Natural killer cell (primary cell): ENCODE measurements around the gene AHSP. TPM values are rescaled to one million over a fixed set of nuclear protein-coding genes. Genes with fewer than 3 reads are reported as not detected.

ENCODE experiments used
- ATAC-seq, 3 donors: fragments of 150-1000 bp in 2 of 3; fragments of 200-7000 bp in 1 of 3; cut with Tn5 transposase; 1 replicate in 1 of 3; 2 replicates in 2 of 3; pipeline ENCODE4 v1.10.0; 2021; ENCODE audit warnings: mild to moderate bottlenecking in 2 of 3, moderate library complexity in 2 of 3
- DNase-seq, 2 donors: peaks; one replicate each; pipeline versions ENCODE4 v3.0.0 to v3.0.0-alpha.2; 2013 to 2021; ENCODE audit warnings: mixed read lengths in 1 of 2
- H3K27ac ChIP-seq: one replicate; pipeline ENCODE4 v1.5.1; 2013; ENCODE audit warnings: mild to moderate bottlenecking, low read length
- H3K27me3 ChIP-seq: one replicate; pipeline ENCODE4 v1.6.1; 2013; ENCODE audit warnings: low read length; ENCODE audit not compliant: control insufficient read depth, insufficient read depth
- H3K36me3 ChIP-seq: one replicate; pipeline ENCODE4 v1.6.1; 2013; ENCODE audit warnings: low read length; ENCODE audit not compliant: control insufficient read depth, insufficient read depth
- H3K4me1 ChIP-seq: one replicate; pipeline ENCODE4 v1.6.1; 2013; ENCODE audit warnings: low read length; ENCODE audit not compliant: control insufficient read depth, insufficient read depth
- H3K4me3 ChIP-seq: one replicate; pipeline ENCODE4 v1.5.1; 2013; ENCODE audit warnings: low read length
- H3K9me3 ChIP-seq: one replicate; pipeline ENCODE4 v1.6.1; 2013; ENCODE audit warnings: low read length; ENCODE audit not compliant: control insufficient read depth, insufficient read depth
- H3K27ac Mint-ChIP-seq, 2 donors: one replicate each; pipeline ENCODE4 v1.8.0; 2022; ENCODE audit warnings: mild to moderate bottlenecking in 2 of 2, mixed read lengths in 2 of 2, moderate library complexity in 1 of 2
- H3K27me3 Mint-ChIP-seq, 2 donors: one replicate each; pipeline ENCODE4 v1.8.0; 2022; ENCODE audit warnings: low read depth in 2 of 2, mixed read lengths in 2 of 2
- H3K36me3 Mint-ChIP-seq: one replicate; pipeline ENCODE4 v1.8.0; 2022; ENCODE audit warnings: mixed read lengths
- H3K4me1 Mint-ChIP-seq, 2 donors: one replicate each; pipeline ENCODE4 v1.8.0; 2022; ENCODE audit warnings: mixed read lengths in 2 of 2
- H3K4me3 Mint-ChIP-seq: one replicate; pipeline ENCODE4 v1.8.0; 2022; ENCODE audit warnings: mild to moderate bottlenecking, moderate library complexity, mixed read lengths
- H3K9me3 Mint-ChIP-seq, 2 donors: one replicate each; pipeline ENCODE4 v1.8.0; 2022; ENCODE audit warnings: mixed read lengths in 2 of 2
- CTCF ChIP-seq: fragments of 200-600 bp; IDR thresholded peaks from one replicate; pipeline ENCODE4 v1.8.0; 2022; ENCODE audit warnings: antibody characterized with exemption
- WGBS: methylation state at CpG from one replicate; pipeline ENCODE4 v1.1.7; 2013; ENCODE audit warnings: missing lambda C conversion rate; ENCODE audit not compliant: insufficient coverage; 5-methylcytosine and 5-hydroxymethylcytosine counted together
- intact Hi-C: fragments of 100-400 bp; cut with micrococcal nuclease; formaldehyde crosslinking; loops from one replicate; pipeline ENCODE4 v1.14.2; 2022
- total RNA-seq, 4 donors: library from RNA; stranded (reverse); fragments of 120-200 nt in 1 of 4; gene quantifications; one replicate each; pipeline versions ENCODE4 v1.2.3 to v1.2.4, GENCODE V29; 2013 to 2022

AHSP gene
- total RNA-seq, 3 donors from 2014 or later (not counting 1 experiment from before 2014, with no cell fraction given), result not detected

DNA sequence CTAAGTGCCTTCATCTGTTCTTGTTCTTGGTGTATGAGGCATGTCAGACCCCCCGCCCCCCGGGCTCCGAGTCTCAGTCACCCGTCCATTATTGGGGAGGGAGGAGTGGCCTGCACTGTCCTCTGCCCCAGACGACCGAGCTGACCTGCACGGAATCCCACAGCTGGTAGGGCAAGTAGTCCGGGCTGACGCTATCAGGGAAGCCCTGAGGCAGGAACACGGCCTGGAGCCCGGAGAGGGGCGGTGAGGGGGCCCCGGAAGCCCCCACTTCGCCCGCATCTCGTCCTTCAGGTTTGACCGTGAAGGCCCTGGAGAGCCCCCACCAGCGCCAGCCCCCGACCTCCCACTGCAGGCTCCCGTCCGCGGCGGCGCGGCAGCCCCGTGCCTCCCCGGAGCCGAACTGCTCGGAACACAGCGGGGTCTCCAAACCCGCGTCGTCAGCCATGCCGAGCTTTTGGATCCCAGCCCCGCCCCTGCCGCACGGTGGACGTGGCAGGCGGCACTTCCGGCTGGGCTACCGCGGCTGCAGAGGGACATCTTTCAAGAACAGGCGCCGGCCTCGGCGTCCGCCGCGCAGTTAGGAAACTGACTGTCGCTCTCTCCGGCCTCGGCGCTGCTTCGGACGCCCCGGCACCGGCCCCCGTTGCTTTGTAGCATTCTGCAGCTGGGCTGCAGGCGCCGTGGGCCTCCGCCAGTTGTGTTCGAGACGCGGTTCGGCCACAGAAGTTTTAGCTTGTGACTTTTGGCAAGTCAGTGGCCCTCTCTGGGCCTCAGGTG lies 19.6 kb upstream of the AHSP start, which contains the start of gene RUSF1:
RUSF1 (minus strand) TSS at position 463 of the 777 bp plus-strand sequence; CDS start at position 445, 18 bp downstream.
- ATAC-seq (peak; percentile 92 to 94 (median 93)), DNase-seq (peak; percentile 80 to 88)
- Histone ChIP-seq H3K36me3 (no peaks in the 10 kb centered on the region), H3K4me3 (peak within 1 kb of the TSS; percentile 89), H3K27me3 (no peaks in the 10 kb centered on the region), H3K27ac (peak within 1 kb of the TSS; percentile 87), H3K4me1 (peaks cover 27% of the 10 kb centered on the region), H3K9me3 (no peaks in the 10 kb centered on the region)
- intact Hi-C loops, result loop anchor here (5.0 kb wide), 1 partner anchor 364 kb away; the partner anchor contains the start of gene ZNF267
- peaks cover 32 to 38% of the 10 kb centered on the region in 2 donors for H3K4me1 Mint-ChIP-seq
- H3K4me3 Mint-ChIP-seq, result peak within 1 kb of the TSS; percentile 87
- WGBS, result under 1% methylated on average over 65 of the region's 65 CpGs
- no peaks in the 10 kb centered on the region for H3K9me3 Mint-ChIP-seq
- H3K27ac Mint-ChIP-seq, result peak within 1 kb of the TSS; percentile 91 to 92
- no peak for TF ChIP-seq CTCF
- H3K36me3 Mint-ChIP-seq, result no peaks in the 10 kb centered on the region
- no peaks in the 10 kb centered on the region for H3K27me3 Mint-ChIP-seq

- intact Hi-C loops, result loop anchor here (5.0 kb wide), 1 partner anchor 364 kb away; the partner anchor contains the start of gene ZNF267
- H3K27me3 Mint-ChIP-seq, result no peaks in the 10 kb centered on the region
- H3K9me3 ChIP-seq, result no peaks in the 10 kb centered on the region
- peak in 1 of 2 donors; percentile 33 for DNase-seq
- peaks cover 32 to 38% of the 10 kb centered on the region in 2 donors for H3K4me1 Mint-ChIP-seq
- no peaks in the 10 kb centered on the region for H3K27me3 ChIP-seq
- peak overlapping the region; percentile 87 for H3K27ac ChIP-seq
- no peaks in the 10 kb centered on the region for H3K36me3 ChIP-seq
- H3K4me3 ChIP-seq, result peak overlapping the region; percentile 89
- no peak for TF ChIP-seq CTCF
- H3K4me1 ChIP-seq, result peaks cover 27% of the 10 kb centered on the region
- no peaks in the 10 kb centered on the region for H3K9me3 Mint-ChIP-seq
- WGBS, result 20% methylated on average over 6 of the region's 6 CpGs
- no peaks in the 10 kb centered on the region for H3K36me3 Mint-ChIP-seq
- ATAC-seq, result no peak
- peak overlapping the region; percentile 91 to 92 for H3K27ac Mint-ChIP-seq
- peak overlapping the region; percentile 87 for H3K4me3 Mint-ChIP-seq
These were observed 18.9 kb upstream of the AHSP start for GRCh38 chr16:31508706-31509195.

- H3K4me1 Mint-ChIP-seq, result peaks cover 17 to 22% of the 10 kb centered on the region in 2 donors
- H3K27ac Mint-ChIP-seq, result no peak overlapping the region
- no peak for DNase-seq
- intact Hi-C loops, result no loop called here
- peaks cover 14% of the 10 kb centered on the region for H3K4me1 ChIP-seq
- no peaks in the 10 kb centered on the region for H3K27me3 ChIP-seq
- H3K9me3 ChIP-seq, result no peaks in the 10 kb centered on the region
- H3K27me3 Mint-ChIP-seq, result peaks cover 10 to 13% of the 10 kb centered on the region in 2 donors
- no peaks in the 10 kb centered on the region for H3K36me3 Mint-ChIP-seq
- H3K4me3 Mint-ChIP-seq, result no peak overlapping the region
- no peaks in the 10 kb centered on the region for H3K9me3 Mint-ChIP-seq
- no peak for TF ChIP-seq CTCF
- H3K36me3 ChIP-seq, result no peaks in the 10 kb centered on the region
- H3K27ac ChIP-seq, result no peak overlapping the region
- ATAC-seq, result no peak
- 78% methylated on average over 6 of the region's 6 CpGs for WGBS
- H3K4me3 ChIP-seq, result no peak overlapping the region
These were observed 14.6 kb upstream of the AHSP start for GRCh38 chr16:31513126-31513525.
